ENCODE results near the gene WDR88. TPM values are rescaled to one million over a fixed set of nuclear protein-coding genes. Genes with fewer than 3 reads are reported as not detected.

WDR88 gene
- total and polyA plus RNA-seq, 2 of the 4 experiments (the other 2 are of a cell fraction) = not detected

DNA sequence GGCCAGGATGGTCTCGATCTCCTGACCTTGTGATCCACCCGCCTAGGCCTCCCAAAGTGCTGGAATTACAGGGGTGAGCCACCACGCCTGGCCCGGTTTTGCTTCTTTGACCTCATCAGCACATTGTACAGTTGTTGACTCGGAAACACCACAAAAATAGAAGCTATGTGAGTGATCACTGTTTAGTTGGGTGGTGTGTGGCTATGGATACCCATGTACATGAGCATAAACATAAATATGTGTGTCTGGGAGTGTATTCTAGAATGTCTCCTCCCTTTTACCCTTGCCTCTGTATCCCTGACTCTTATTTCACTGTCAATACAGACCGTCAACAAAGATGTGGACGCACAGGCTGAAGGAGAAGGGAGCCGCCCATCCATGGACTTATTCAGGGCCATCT, 14.4 kb upstream of the WDR88 start:
- no peaks in the 10 kb centered on the region for H3K9me1 ChIP-seq (ENCODE audit: insufficient read depth, low read length)
- H4K5ac ChIP-seq (ENCODE audit: low read depth, low read length) = no peak overlapping the region
- H3K18ac ChIP-seq (ENCODE audit: low read depth, low read length) = no peak overlapping the region
- no peak overlapping the region for H3K23ac ChIP-seq (ENCODE audit: low read depth, low read length)
- dilution Hi-C loops (cut with HindIII; ENCODE audit: low sequenced_read_pairs, unreplicated experiment) (no loop called here), in situ Hi-C loops (cut with MboI; ENCODE audit: low sequenced_read_pairs) (loop anchor here (5.0 kb wide), 1 partner anchor 140 kb away; no protein-coding TSS in a partner anchor), intact Hi-C loops (cut with micrococcal nuclease) (no loop called here)
- no TSS peak for BruUV-seq (replicated peaks)
- no peak overlapping the region for H3K27ac ChIP-seq (ENCODE audit: insufficient read depth, low read length)
- H3K27me3 ChIP-seq (ENCODE audit: control insufficient read depth, insufficient read depth, low read length) = no peaks in the 10 kb centered on the region
- no peak overlapping the region for H3K56ac ChIP-seq (ENCODE audit: extremely low read depth, insufficient read depth, low read length)
- H2BK20ac ChIP-seq (ENCODE audit: low read depth, low read length) = no peak overlapping the region
- no peak overlapping the region for H4K8ac ChIP-seq (ENCODE audit: low read depth in 2 of 2, low read length in 2 of 2)
- no peaks in the 10 kb centered on the region for H4K20me1 ChIP-seq (ENCODE audit: insufficient read depth, low read length)
- H3K14ac ChIP-seq (replicated peaks; ENCODE audit: low read depth, low read length) = no peak overlapping the region
- no peak overlapping the region for H3K9ac ChIP-seq (ENCODE audit: low read depth, low read length)
- H2BK5ac ChIP-seq (ENCODE audit: low read depth, low read length, poor library complexity, severe bottlenecking) = no peak overlapping the region
- WGBS, 2 experiments (ENCODE audit: extremely low coverage in 2 of 2, insufficient read length in 1 of 2) = no CpG with 5 or more reads among the region's 8 CpGs
- no peak overlapping the region for H2BK120ac ChIP-seq (ENCODE audit: low read depth, low read length)
- peaks cover 39% of the 10 kb centered on the region for H3K36me3 ChIP-seq (ENCODE audit: control insufficient read depth, insufficient read depth, low read length)
- no peaks in the 10 kb centered on the region for H3K79me1 ChIP-seq (ENCODE audit: low read depth in 1 of 2, low read length in 2 of 2)
- H2AFZ ChIP-seq (replicated peaks; ENCODE audit: low read length, poor library complexity) = no peak overlapping the region
- ChIA-PET CTCF (interaction anchor here (0.7 to 1.1 kb wide), 2 partner anchors 8 to 27 kb away, joined by 4 to 5 read pairs; no protein-coding TSS in a partner anchor), POLR2A (ENCODE audit: unreplicated experiment) (interaction anchor here (0.6 kb wide), 1 partner anchor 1336 kb away, joined by 4 read pairs; no protein-coding TSS in a partner anchor)
- H3K4ac ChIP-seq (ENCODE audit: low read depth, low read length) = no peak overlapping the region
- no peak overlapping the region for H4K91ac ChIP-seq (ENCODE audit: insufficient read depth, low read depth, low read length)
- DNase-seq (no peak), ATAC-seq (ENCODE audit: low read depth) (no peak)
- no peak overlapping the region for H2AK9ac ChIP-seq (replicated peaks; ENCODE audit: low read depth, low read length, poor library complexity)
- H3K9me3 ChIP-seq (ENCODE audit: control insufficient read depth, insufficient read depth, low read length) = no peaks in the 10 kb centered on the region
- H3K4me3 ChIP-seq (ENCODE audit: insufficient read depth, low read depth, low read length) = no peak overlapping the region
- H3K4me2 ChIP-seq (ENCODE audit: low read depth, low read length) = no peak overlapping the region
- no peak overlapping the region for H2BK15ac ChIP-seq (ENCODE audit: low read depth, low read length)
- no peaks in the 10 kb centered on the region for H3K4me1 ChIP-seq (ENCODE audit: control insufficient read depth, insufficient read depth, low read length)
- TF ChIP-seq FOS (IDR thresholded peaks at IDR 0.05; ENCODE audit: low read depth, low read length) (no peak), CHD1 (IDR thresholded peaks at IDR 0.05; ENCODE audit: low read depth, low read length) (no peak), MAZ (IDR thresholded peaks at IDR 0.05; ENCODE audit: borderline replicate concordance, low read depth, low read length) (no peak), CEBPB (IDR thresholded peaks at IDR 0.05; ENCODE audit: low read depth, low read length) (no peak), POLR2A (IDR thresholded peaks at IDR 0.05; ENCODE audit: low read depth, low read length) (no peak), RFX5 (IDR thresholded peaks at IDR 0.05; ENCODE audit: low read depth, low read length) (no peak)
- TF ChIP-seq, protein P1, sequence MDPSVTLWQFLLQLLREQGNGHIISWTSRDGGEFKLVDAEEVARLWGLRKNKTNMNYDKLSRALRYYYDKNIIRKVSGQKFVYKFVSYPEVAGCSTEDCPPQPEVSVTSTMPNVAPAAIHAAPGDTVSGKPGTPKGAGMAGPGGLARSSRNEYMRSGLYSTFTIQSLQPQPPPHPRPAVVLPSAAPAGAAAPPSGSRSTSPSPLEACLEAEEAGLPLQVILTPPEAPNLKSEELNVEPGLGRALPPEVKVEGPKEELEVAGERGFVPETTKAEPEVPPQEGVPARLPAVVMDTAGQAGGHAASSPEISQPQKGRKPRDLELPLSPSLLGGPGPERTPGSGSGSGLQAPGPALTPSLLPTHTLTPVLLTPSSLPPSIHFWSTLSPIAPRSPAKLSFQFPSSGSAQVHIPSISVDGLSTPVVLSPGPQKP (IDR thresholded peaks at IDR 0.05; ENCODE audit: borderline replicate concordance, low read depth, low read length) = no peak
- H2AK5ac ChIP-seq (ENCODE audit: low read depth, low read length) = no peak overlapping the region

Measured in IMR-90 (cell line).